HG03575 (cell line): Measurements from ENCODE around the gene TMUB1.
"Not testable (repeated sequence)": the region's sequence is repeated elsewhere in the genome, so short reads cannot be mapped to it uniquely, and the experiment has no call there.

Experiments used
- ATAC-seq: cut with Tn5 transposase; IDR thresholded peaks from one replicate; pipeline ENCODE4 v1.9.1; 2021; ENCODE audit not compliant: unreplicated experiment, insufficient number of reproducible peaks, low FRiP score; ENCODE audit errors: extremely low read depth

TMUB1 gene

DNA sequence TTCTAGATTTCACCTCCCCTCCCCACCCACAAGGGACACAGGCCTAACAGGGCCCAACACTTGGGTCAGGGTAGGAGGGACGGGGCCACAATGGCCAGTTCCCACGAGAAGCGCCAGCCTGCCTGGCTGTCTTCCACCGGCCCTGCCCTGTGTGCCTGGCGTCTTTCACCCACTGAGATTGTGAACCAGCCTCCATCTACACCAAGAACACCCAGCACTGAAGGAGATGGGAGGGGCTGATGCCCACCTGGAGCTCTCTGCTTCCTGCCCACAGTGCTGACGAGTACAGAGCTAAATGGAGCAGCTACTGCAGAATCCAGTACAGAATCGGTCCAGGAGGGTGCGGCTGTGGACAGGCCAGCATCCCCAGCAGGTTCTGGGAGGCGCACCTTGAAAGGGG is 37.3 kb downstream of the TMUB1 start:
- no peak for ATAC-seq

DNA sequence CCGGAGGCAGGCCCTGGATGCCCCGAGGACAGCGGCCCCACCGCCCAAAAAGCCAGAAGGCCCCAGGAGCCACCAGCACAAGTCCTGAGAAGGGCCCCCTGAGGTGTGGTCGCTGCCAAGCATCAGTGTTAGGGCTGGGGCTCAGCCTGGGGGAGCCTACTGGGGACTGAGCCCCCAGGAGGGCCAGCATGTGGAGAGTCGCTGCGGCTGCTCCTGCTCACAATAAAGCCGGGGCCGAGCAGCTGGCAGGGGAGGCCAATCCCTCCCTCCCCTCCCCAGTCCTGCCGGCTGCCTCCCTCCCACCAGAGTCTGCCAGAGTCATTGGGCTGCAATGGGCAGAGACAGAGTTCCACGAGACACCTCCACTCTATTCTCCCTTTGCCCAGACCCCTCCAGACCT is 38.0 kb downstream of the TMUB1 start:
- ATAC-seq, result no peak

DNA sequence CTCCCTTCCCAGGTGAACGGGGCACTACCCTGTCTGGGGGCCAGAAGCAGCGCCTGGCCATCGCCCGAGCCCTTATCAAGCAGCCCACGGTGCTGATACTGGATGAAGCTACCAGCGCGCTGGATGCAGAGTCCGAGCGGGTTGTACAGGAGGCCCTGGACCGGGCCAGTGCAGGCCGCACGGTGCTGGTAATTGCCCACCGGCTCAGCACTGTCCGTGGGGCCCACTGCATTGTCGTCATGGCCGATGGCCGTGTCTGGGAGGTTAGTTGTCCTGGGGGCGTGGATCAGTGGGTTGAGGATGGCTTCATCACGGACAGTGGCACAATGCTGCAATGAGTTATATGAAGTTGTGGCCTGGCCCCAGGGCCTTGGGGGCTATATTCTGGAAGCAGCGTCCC is 39.3 kb downstream of the TMUB1 start:
- ATAC-seq, result no peak

DNA sequence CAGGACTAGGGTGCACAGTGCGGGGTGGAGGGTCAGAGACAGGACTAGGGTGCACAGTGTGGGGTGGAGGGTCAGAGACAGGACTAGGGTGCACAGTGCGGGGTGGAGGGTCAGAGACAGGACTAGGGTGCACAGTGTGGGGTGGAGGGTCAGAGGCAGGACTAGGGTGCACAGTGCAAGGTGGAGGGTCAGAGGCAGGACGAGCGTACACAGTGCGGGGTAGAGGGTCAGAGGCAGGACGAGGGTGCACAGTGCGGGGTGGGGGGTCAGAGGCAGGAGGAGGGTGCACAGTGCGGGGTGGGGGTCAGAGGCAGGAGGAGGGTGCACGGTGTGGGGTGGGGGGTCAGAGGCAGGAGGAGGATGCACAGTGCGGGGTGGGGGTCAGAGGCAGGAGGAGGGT is 39.8 kb downstream of the TMUB1 start:
- ATAC-seq, result not testable (repeated sequence)

DNA sequence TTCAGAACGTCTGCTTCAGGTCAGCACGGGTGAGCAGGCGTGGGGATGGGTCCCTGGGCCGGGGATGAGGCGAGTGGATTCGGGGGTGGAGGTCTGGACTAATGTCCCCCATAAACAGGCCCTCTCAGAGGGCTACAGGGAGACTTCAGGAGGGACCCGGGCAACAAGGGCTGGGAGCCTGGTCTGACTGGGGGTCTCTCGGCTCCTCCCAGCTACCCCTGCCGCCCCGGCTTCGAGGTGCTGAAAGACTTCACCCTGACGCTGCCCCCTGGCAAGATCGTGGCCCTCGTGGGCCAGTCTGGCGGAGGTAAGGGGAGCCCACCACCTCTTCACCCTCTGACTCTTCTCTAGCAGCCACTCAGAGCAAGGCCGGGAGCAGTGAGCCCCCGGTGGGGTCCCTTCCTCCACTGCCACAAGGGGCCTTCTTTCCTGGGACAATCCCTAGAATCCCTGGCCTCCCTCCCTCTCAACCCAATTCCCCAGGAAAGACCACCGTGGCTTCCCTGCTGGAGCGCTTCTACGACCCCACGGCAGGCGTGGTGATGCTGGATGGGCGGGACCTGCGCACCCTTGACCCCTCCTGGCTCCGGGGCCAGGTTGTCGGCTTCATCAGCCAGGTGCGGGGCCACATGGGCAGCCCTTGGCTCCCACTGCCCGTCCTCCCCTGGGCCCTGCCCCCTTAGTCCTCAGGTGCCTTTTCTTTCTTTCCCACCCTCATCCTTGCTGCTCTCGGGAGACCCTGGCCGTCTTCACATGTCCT is 42.5 kb downstream of the TMUB1 start:
- ATAC-seq, result no peak

DNA sequence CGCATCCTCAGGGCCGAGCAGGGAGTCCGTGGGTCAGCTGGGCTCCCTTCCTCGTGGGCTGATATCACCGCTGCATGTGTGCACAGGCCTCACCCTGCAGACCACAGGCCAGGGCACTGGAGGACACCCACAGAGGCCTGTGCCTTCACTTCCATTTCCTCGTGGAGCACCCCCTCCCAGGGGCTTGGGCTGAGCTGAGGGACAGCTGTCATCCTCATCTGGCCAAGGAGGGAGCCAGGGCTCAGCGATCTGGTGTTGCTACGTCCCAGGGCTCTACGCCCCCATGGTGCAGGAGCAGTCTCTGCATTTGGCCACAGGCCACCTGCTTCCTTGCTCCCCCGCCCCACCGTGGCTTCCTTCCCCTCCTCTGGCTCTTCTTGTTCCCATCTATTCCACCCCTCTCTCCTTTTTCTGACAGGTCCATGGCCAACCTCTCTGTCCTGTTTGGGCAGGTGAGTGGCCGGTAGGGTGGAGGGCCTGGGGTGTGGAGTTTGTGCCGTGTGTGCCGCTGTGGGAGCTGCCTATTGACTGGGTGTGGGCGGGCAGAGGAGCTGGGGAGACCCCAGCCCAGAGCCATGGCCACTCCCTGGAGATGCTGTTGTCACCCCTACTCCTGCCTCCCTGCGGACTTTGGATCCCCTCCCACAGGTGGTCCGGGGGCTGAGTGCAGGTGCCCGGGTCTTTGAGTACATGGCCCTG is 43.3 kb downstream of the TMUB1 start:
- no peak for ATAC-seq

DNA sequence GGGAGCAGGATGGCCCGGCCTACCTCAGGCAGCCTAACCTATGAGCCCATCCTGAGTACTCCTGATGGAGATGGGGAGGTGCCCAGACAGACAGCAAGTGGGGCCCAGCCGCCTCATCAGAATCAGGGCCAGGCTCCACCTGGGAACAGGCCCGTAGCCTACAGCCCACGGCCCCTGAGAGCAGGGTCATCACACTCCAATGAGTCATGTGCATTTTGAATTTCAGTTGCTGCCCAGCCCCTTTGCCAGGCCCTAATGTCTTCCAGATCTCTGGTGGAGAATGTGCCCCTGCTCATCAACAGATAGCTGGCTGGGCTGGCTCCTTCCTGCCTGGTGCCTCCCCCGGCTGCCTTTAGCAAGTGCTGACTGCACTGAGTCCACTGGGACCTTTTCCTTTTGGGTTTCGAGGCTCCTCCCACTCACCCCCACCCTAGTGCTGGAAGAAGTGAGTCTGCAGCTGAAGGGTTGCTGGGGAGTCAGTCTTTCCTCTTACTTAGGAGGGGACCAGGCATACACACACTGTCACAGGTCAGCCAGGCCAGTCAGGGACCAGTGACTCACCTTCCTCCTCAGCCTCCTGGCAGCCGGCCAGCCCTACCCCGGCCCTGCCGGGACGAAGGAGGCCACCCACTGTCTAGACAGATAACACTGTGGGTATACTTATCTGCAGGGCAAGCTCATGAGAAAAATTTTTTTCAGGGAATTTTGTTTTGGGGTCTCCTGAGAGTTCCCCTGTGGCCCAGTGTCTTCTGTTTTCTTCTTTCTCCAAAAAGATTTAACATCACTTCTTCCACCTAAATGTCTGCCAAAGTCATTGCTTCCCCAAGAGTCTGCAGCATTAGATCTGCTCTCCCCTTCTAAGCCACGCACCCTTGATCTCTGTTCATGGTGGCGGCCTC is 44.1 kb downstream of the TMUB1 start:
- no peak for ATAC-seq

DNA sequence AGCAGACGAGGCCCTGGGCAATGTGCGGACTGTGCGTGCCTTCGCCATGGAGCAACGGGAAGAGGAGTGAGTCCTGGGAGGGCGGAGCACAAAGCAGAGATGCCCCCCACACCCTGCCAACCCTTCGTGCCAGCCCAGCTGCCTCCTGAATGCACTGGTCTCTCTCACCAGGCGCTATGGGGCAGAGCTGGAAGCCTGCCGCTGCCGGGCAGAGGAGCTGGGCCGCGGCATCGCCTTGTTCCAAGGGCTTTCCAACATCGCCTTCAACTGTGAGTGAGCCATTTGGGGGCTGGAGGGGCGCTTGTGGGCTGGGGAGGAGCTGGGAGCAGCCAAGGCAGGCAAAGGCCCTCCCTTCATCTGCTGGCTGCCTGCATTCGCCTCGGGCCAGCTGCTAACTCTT is 47.4 kb downstream of the TMUB1 start:
- no peak for ATAC-seq

DNA sequence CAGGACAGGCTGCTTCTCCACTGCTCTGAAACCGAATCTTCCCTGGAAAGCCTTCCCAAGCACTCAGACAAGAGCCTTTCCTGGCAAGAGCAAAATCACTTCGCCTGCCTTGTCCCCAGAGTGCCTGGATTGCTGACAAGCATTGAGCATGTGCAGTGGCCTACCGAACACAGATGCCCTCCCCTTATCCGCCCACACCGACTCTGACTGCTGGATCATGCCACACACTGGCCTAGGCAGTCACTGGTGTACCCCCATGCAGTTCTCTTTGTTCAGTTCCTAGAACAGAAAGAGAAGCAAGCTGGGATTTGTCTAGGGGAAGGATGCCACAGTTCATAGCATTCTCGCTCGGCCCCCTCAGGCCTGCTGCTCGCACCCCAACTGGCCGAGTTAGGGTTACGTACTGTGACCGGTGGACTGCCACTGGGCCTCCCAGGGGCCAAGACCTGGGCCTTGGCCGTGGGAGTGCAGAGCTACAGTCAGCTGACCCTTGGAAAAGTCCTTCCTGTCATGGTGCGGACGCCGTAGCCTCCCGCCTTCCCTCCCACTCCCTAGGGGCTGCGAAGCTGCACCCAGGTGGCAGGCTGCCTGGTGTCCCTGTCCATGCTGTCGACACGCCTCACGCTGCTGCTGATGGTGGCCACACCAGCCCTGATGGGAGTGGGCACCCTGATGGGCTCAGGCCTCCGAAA is 48.1 kb downstream of the TMUB1 start:
- no peak for ATAC-seq

DNA sequence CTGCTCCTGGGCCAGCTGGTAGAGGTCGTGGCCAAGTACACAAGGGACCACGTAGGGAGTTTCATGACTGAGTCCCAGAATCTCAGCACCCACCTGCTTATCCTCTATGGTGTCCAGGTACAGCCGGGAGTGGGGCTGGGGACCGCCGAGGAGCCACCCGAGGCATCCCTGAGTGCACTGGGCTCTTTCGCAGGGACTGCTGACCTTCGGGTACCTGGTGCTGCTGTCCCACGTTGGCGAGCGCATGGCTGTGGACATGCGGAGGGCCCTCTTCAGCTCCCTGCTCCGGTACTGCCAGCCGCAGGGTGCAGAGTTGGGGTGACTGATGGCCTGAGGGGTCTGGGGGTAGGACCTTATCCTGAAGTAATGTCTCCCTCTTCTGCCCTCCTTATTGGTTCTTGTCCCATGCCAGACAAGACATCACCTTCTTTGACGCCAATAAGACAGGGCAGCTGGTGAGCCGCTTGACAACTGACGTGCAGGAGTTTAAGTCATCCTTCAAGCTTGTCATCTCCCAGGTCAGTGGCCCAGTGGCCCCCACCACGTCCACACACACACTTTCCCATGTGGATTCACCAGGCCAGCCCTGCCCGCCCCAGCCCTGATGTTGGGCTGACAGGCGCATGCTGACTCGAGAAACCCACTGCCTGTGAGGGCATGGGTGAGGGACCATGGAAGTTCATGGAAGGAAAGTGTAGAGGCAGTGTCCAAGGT is 48.8 kb downstream of the TMUB1 start:
- no peak for ATAC-seq

DNA sequence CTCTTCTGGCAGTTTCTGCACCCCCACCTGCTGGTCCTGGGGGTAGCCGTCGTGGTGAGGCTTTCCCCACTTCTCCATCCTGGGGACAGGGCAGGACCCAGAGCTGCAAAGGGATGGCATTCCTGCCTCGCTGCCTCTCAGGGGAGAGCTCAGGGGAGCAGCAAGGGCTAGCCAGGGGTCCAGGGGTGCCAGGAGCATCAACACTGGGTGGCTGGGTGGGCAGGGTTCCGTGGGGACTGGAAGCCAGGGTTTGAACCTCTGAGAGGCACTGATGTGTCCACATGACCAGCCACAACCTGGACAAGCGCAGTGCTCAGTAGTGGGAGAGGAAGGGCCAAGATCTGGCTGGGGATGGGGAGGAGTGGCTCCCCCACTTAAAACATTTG is 49.4 kb downstream of the TMUB1 start:
- ATAC-seq, result no peak

DNA sequence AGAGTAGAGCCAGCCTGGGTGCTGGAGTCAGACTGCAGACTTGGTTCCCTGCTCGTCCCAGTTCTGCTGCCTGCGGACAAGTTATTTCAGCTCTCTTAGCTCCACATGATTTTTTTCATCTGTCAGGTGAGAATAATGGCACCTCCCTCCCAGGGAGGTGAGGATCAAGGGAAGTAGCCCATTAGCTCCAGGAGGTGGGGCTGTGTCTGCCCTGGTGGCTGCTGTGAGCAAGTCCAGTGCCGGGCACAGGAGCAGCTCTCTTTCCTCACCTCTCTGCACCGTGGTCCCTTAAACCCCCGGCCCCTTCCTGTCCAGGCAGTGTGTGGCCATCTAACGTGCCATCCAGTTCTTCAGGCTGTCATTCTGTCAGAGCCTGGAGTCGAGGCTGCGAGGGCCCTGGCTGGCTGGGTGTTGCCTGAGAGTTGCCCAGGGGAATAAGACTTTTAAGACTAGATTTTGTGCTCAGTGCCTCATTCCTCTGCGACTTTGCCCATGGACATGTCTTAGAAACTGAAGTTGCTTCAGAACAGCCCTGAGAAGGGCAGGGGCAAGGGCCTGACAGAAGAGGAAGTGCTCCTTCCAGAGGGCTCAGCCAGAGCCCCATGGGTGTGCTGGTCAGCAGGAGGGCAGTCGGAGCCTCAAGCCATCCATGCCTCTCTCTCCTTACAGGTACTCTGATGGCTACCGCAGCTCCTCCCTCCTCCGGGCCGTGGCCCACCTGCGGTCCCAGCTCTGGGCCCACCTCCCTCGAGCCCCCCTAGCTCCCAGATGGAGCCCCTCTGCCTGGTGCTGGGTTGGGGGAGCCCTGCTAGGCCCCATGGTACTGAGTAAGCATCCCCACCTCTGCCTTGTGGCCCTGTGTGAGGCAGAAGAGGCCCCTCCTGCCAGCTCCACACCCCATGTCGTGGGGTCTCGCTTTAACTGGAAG is 50.1 kb downstream of the TMUB1 start:
- ATAC-seq, result no peak
